Suprapubic skin (tissue), 3 donors: ENCODE data around the gene CHAT.

ENCODE experiments used
- CTCF ChIP-seq, 2 donors: fragments of 200-600 bp in 1 of 2; fragments of 450-650 bp in 1 of 2; sonication (generic) in 1 of 2; IDR thresholded peaks; one replicate each; pipeline ENCODE4 v1.5.1; 2016 to 2019; ENCODE audit warnings: antibody characterized with exemption in 2 of 2, mild to moderate bottlenecking in 1 of 2, moderate library complexity in 1 of 2
- EP300 ChIP-seq: sonication (generic); formaldehyde crosslinking; IDR thresholded peaks from one replicate; pipeline ENCODE4 v1.6.1; 2017; ENCODE audit warnings: antibody characterized with exemption

- TF ChIP-seq CTCF (IDR thresholded peaks at IDR 0.05) (no peak), EP300 (no peak)
These were observed 86.4 kb downstream of the CHAT start for GRCh38 chr10:49700211-49700610.
